Measurements from ENCODE around the gene IL13RA1.
"Not testable (repeated sequence)": the region's sequence is repeated elsewhere in the genome, so short reads cannot be mapped to it uniquely, and the experiment has no call there.

Gene IL13RA1

GRCh38 chrX:118730500-118731247 is 3.3 kb downstream of the IL13RA1 start:
- no peak for FAIRE-seq

- FAIRE-seq = not testable (repeated sequence)
These were observed 5.1 kb downstream of the IL13RA1 start for GRCh38 chrX:118732551-118732950.

- FAIRE-seq = no peak
These were observed 7.5 kb downstream of the IL13RA1 start for GRCh38 chrX:118734909-118735308.

GRCh38 chrX:118736394-118737010 is 9.1 kb downstream of the IL13RA1 start:
- no peak for FAIRE-seq

GRCh38 chrX:118739577-118739976 is 12.2 kb downstream of the IL13RA1 start:
- no peak for FAIRE-seq

GRCh38 chrX:118740276-118740889 is 13.0 kb downstream of the IL13RA1 start:
- no peak for FAIRE-seq

GRCh38 chrX:118742176-118742575 is 14.8 kb downstream of the IL13RA1 start:
- FAIRE-seq = no peak

- no peak for FAIRE-seq
These were observed 18.2 kb downstream of the IL13RA1 start for GRCh38 chrX:118745570-118745969.

- no peak for FAIRE-seq
These were observed 24.8 kb downstream of the IL13RA1 start for GRCh38 chrX:118751950-118752783.

- FAIRE-seq = no peak
These were observed 28.2 kb downstream of the IL13RA1 start for GRCh38 chrX:118755633-118756032.

GRCh38 chrX:118756101-118756500 is 28.7 kb downstream of the IL13RA1 start:
- no peak for FAIRE-seq

GRCh38 chrX:118758511-118758910 is 31.1 kb downstream of the IL13RA1 start:
- no peak for FAIRE-seq

- FAIRE-seq = no peak
These were observed 32.6 kb downstream of the IL13RA1 start for GRCh38 chrX:118760025-118760424.

GRCh38 chrX:118761939-118762707 is 34.7 kb downstream of the IL13RA1 start:
- no peak for FAIRE-seq

GRCh38 chrX:118763489-118763888 is 36.1 kb downstream of the IL13RA1 start:
- FAIRE-seq = no peak

GRCh38 chrX:118764122-118764521 is 36.7 kb downstream of the IL13RA1 start:
- FAIRE-seq = no peak

- FAIRE-seq = no peak
These were observed 42.8 kb downstream of the IL13RA1 start for GRCh38 chrX:118770133-118770760.

- no peak for FAIRE-seq
These were observed 44.6 kb downstream of the IL13RA1 start for GRCh38 chrX:118772051-118772450.

- no peak for FAIRE-seq
These were observed 46.4 kb downstream of the IL13RA1 start for GRCh38 chrX:118773782-118774181.

- FAIRE-seq = no peak
These were observed 52.2 kb downstream of the IL13RA1 start for GRCh38 chrX:118779581-118779980.

- FAIRE-seq = no peak
These were observed 53.1 kb downstream of the IL13RA1 start for GRCh38 chrX:118780509-118780908.

GRCh38 chrX:118780911-118781310 is 53.5 kb downstream of the IL13RA1 start:
- no peak for FAIRE-seq

All from TTC549 (cell line).